CD4-positive, alpha-beta T cell treated with Interleukin-17A for 4 hours (primary cell): ENCODE measurements around the gene TOB1.

Source experiments
- DNase-seq: peaks from one replicate; pipeline ENCODE4 v3.0.0-alpha.2; 2020; ENCODE audit warnings: mixed read lengths

Gene TOB1

DNA sequence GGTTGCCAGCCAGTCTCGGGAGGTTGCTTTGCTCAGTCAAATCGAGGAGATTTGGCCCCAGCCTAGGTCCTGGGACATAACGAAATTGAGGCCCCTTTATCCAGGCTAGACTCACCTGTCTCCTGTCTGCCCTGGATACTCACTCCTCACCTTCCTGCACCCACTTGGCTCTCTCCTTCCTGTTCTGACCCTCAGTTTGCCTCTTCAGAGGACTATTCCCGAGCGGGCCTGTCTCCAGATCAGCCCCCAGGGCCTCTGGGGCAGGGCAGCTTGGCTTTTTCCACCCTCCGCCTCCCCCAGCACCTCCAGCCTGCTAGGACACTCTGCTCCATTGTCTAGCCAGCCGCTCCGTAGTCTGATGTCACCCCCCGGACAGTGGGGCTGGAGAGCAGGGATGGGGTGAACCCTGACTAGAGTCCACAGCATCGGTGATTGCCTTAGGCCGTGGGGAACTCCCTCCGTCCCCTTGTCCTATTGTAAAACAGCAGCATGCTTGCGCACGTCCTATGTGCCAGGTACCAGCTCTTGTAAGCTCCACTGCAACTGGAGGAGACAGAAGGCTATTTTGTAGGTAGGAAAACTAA lies 21.9 kb downstream of the TOB1 start:
- DNase-seq = no peak

DNA sequence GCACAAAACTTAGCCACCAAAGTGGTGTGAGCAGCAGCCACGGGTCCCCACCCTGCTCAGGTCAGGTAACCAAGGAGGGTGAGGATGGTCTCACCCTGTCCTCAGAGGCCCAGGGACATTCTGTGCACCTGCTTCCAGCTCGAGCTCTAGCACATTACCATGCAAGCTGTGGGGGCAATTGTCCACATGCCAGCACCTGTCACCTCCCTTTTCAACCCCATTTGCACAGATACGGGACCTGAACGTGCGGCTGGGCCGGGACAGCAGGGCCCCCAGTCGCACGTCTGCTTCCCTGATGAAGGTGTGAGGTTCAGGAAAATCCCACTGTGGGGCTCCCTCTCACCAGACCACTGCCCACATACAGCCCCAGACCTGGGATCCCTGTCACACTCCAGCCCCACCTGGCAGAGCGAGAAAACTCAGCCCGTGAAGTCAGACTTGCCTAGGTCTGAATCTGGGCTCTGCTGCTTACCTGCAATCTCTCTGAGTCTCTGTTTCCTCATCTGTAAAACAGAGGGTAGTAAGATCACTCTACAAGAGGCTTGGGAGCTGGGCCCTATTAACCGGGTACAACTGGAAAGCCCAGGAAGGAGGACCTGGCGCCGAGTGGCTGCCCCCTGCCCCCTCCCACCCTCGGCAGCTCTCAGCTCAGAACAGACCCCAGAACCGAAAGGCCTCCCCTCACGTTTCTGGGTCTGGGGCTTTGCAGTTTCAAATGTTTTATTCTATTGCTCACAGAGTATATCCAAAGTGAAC lies 22.8 kb downstream of the TOB1 start:
- no peak for DNase-seq

DNA sequence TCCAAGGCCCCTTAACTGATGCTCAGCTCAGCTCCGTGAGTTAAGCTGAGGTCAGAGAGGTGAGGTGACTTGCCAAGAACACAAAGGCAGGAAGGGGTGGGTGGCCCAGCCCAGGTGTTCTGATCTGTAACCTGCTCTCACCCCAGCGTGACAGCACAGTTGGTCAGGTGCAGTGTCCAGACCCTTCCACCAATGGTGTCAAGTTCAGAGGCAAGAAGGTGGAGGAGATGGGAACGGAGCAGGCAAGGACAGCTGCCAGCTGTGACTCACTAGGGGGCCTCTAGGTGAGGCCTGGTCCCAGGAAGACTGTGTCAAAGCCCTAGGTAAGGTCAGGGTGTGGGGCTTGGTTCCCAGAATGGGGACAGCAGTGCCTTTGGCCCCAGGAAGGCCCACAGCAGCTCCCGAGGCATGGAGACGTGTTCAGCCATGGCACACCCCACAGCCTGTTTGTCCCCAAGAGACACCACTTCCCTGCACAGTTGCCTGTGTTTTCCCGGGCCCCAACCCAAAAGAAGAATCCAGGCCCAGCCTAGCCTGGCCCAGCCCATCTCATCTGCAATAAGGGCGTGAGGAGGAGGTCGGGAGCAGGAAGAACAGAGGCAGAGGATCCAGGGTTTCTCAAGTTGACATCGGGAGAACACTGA lies 23.5 kb downstream of the TOB1 start:
- DNase-seq = no peak

DNA sequence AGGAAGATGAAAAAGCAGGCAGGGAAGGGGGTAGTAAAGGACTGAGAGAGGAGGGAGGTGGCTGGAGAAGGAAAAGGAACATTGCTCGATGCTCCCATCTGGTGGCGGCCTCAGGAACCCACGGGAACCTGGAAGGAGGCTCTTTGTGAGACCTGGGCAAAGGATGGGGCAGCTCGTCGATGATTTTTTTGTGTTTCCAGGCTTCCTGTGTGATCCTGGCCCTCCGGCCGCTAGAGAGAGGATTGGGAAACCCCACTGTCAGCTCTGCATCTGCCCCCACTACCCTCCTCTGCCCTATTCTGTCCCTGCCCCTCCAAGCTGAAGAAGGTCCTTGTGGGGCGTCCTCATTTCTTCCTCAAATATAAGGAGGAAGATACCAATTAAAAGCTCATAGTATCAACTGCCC lies 24.2 kb downstream of the TOB1 start:
- DNase-seq = peak; percentile 67

DNA sequence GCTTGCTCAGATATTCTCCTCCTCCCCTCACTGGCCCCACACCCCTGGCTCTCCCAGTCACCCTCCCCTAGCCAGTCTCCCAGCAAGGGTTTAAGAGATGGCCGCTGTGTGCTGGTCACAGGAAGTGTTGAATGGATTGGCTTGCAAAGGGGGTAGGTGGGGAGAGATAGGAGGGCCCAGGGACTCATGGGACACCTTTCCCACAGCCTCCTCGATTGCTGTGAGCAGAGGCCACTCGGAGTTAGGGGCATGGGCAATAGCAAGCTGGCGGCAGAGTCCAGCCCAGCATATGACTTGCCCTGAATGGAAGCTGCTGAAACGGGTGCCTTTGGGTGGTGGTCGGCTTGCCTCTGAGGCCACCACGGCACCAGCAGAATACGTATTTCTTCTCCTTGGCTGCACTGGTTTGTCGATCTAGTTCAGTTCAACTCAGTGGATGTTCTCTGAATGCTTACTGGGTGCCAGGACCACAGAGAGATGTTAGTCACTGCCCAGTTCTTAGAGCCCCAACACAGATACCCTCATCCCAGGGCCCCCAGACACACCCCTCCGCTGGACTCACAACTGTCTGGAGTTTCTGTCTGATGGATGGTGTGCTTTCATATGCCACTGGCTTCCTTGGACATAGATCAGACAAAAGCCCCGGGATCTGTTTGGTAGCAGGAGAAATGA lies 24.7 kb downstream of the TOB1 start:
- DNase-seq = no peak

DNA sequence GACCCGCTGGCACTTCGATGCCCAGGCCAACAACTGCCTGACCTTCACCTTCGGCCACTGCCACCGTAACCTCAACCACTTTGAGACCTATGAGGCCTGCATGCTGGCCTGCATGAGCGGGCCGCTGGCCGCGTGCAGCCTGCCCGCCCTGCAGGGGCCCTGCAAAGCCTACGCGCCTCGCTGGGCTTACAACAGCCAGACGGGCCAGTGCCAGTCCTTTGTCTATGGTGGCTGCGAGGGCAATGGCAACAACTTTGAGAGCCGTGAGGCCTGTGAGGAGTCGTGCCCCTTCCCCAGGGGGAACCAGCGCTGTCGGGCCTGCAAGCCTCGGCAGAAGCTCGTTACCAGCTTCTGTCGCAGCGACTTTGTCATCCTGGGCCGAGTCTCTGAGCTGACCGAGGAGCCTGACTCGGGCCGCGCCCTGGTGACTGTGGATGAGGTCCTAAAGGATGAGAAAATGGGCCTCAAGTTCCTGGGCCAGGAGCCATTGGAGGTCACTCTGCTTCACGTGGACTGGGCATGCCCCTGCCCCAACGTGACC lies 25.8 kb downstream of the TOB1 start:
- DNase-seq = no peak

DNA sequence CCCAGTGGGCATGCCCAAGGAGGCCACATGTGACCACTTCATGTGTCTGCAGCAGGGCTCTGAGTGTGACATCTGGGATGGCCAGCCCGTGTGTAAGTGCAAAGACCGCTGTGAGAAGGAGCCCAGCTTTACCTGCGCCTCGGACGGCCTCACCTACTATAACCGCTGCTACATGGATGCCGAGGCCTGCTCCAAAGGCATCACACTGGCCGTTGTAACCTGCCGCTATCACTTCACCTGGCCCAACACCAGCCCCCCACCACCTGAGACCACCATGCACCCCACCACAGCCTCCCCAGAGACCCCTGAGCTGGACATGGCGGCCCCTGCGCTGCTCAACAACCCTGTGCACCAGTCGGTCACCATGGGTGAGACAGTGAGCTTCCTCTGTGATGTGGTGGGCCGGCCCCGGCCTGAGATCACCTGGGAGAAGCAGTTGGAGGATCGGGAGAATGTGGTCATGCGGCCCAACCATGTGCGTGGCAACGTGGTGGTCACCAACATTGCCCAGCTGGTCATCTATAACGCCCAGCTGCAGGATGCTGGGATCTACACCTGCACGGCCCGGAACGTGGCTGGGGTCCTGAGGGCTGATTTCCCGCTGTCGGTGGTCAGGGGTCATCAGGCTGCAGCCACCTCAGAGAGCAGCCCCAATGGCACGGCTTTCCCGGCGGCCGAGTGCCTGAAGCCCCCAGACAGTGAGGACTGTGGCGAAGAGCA lies 26.4 kb downstream of the TOB1 start:
- no peak for DNase-seq

DNA sequence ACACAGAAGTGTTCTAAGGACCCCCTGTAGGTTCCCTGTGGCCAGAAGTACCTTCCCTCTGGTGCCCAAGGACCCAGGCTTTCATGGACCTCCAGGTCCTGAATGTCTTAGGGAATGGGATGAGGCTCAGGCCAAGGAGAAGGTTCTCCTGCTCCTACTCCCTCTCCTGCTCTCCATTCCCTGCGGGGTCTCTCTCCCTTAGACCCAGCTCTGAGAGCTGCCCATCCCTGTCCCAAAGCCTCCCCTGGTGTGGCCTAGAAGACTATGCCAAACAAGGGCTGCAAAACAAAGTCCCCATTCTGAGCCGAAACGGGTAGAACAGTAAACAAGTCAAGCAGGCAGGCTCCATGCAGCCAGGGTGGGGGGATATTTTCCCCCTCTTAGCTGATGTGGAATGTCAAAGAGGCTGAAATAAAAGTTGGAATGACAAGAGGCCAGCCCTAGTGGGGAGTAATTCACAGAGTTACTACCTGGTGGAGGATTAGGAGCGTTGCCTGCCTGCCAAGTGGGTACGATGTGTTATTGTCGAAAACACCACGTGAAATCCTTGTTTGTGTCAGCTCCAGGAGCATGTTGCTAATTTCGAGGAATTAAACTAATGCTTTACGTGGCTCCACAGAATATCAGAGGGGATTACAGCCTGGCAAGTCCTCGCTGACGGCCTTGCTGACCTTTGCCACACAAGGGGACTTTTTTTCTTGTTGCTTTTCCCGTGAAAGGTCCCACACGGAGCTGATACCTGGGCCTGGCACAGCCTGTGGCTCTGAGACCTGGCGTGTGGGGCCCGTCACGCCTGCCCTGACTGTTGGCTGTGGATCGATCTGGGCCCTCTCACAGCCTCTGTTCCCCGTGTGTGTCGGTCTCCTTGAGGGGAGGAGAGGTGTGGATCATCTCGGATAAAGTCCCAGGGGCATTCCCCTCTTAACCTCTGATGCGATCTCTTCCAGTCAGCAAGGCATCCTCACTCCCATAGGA lies 27.9 kb downstream of the TOB1 start:
- no peak for DNase-seq

DNA sequence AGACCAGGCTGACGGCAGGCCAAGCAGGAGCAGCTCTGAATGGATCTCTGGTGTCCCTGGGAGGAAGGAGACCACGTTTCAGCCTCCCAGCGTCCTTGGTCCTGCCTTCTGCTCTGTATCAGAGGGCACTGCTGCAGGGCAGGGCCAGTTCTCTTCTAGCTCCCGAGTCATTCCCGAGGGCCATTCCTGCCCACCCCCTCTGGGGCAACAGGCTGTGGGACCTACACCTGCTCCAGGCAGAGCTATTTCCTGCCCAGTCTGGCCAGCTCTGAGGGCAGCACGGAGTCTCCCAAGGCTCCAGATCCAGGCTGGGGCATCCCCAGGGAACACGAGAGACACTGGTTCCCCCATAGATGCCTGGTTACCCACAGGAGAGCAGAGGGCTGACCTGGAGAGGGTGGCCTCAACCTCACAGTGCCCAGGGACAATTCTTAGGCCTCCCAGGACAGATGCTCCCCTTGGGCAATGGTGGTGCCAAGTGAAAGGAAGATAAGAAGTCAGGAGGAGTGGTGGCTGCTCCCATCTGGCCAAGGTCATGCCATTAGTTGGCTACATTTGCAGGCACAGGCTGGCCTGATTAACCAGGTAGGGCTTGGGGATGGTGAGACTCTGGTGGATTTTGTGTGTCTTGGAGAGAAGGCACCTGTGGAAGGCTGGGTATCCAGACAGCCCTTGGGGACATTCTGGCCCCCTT lies 28.7 kb downstream of the TOB1 start:
- no peak for DNase-seq

DNA sequence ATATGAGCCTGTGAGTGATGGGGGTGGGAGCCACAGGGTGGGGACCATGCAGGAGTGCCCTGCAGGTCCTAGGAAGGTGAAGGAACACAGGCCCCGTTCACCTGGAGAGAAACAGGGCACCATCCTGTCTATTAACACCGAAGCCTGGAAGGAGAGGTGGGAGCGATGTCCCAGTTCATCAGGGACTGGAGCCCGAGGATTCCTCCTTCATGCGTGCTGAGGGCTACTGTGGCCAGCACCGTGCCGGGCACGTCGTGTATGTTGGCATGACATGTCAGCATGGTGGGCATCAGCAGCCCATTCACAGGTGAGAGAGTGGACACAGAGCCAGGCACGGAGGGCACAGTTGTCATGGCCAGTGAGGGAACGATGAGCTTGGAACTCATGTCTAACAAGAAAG lies 29.3 kb downstream of the TOB1 start:
- no peak for DNase-seq

DNA sequence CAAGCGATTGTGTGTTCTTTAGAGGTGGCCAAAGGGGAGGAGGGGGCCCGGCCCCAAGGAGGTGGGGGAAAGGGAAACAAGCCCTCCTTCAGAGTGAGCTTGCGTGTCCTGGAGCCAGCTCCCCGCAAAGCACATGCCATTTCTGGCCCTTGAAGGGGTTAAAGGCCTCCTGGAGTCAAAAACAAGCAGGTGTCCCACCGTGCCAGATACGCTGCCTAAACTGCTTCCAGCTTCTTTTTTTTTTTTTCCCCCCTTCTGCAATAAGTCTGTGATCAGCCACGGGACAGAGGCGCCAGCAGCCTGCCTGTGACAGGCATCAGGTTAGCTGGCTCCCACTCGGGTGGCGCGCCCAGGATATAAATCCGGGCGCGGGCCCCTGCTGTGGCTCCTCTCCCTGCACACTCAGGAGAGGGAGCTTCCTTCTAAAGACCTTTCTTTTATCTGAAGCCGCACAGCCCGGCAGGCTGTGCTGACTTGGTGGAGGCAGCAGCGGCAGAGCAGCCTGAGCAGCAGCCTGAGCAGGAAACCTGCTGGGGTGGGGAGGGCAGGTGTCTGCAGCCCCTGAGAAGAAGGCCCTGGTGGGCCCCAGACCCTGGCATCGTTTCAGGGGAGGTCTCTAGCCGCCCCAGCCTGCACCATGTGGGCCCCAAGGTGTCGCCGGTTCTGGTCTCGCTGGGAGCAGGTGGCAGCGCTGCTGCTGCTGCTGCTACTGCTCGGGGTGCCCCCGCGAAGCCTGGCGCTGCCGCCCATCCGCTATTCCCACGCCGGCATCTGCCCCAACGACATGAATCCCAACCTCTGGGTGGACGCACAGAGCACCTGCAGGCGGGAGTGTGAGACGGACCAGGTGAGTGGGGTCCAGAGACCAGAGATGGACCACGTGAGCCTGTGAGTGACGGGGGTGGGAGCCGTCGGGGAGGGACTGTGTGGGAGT lies 30.6 kb downstream of the TOB1 start, which contains the start of gene WFIKKN2:
Gene WFIKKN2 (plus strand): TSS at position 286 of the 934 bp plus-strand sequence. CDS start 352 bp downstream, at position 638.
- no peak for DNase-seq

DNA sequence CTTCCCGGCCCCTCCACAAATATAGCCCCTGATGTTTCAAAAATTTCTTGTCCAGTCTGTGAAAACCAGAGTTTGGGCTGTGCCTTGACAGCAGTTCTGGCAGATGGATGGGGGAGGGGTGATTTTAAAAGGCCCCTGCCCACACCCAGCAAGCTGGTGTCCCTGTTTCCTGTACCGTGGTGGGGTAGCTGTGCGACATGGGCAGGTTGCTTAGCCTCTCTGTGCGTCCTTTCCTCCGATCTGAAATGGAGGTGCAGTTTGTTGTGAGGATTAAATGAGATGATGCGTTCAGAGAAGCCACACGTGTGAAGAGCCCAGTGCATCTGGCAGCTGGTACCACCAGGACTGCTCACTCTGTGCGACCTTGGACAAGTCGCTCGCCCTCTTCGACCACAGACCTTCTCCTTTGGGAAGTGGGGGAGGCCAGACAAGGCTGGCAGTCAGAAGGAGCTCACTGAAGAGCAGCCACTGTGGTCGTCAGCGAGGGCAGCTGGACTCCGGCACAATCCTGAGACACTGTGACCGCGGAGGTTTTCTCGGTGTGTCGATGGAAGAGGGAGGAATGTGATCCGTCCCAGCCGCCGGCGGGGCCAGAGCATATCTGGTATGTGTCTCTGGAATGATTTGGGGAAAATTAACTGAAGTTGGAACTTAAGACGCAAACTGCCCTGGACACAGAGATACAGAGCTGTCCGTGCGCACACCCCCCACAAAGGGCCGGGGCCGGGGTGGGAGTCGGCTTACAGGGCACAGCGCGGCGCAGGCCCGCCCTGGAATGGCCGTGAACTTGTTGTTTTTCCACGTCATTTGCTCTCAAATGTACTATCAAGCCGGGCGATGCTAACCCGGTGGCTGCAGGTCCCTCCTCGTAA lies 31.5 kb downstream of the TOB1 start:
- DNase-seq = no peak

DNA sequence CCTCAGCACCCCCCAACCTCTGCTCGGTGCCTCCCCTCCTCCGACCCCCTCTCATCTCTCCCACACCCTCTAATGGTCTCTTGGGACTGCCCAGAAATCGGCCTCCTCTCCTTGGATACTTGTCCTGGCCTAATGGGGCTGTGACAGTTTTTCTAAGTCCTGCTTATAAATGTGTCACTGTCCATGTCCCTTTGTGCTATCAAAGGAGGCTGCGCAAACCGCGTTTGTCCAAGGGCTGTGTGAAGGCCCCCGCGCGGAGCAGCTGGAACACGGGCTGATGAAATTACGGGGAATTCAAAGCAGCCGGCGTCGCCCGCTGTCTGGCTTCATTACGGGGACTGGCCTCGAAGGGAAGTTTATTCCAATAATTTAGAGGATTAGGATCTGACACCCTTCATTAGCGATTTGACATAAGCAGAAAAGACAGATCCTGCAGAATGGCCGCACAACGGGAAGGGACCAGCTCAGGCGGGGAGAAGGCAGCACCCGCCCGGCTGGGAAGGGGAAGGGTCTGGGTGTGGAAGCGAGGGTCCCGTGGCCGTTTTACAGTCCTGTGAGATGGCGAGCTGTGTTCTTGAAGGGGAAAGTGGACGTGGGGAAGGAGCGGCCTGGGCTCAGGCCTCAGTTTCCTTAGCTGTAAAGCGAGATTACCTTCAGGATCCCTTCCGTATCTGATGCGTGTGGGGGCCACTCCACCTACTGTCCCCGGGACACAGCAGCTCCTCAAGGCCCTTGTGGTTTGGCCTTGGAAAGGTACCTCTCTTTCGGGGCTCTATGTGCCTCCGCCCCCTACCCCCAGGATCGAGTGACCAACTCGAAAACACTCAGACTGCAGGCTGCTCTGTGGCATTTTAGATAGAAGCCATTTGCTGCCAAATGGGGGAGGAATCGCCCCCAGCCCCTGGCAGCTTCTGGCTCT lies 32.4 kb downstream of the TOB1 start:
- DNase-seq = no peak

DNA sequence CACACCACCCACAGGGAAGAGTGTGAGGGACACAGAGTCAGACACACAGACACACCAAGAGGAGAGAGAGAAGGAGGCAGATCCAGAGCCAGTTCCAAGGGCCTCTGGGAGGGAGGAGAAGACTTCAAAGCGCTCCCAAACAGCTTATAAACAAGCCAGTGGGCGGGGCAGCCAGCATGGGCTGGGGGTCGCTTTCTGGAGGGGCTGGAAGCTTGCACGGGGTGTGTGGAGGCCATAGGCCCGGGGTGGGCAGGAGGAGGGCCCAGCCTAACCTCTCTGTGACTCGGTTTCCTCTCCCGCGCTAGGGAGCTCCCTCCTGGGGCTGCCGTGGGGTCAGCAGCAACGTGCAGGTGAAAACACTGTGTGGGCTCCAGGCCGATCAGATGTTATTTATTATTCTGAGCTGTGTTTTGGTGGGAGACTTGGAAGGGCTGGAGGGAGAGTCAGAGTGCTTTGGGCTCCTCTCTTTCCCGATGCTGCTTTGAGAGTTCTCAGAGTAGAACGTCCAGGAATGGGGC lies 33.2 kb downstream of the TOB1 start:
- no peak for DNase-seq

DNA sequence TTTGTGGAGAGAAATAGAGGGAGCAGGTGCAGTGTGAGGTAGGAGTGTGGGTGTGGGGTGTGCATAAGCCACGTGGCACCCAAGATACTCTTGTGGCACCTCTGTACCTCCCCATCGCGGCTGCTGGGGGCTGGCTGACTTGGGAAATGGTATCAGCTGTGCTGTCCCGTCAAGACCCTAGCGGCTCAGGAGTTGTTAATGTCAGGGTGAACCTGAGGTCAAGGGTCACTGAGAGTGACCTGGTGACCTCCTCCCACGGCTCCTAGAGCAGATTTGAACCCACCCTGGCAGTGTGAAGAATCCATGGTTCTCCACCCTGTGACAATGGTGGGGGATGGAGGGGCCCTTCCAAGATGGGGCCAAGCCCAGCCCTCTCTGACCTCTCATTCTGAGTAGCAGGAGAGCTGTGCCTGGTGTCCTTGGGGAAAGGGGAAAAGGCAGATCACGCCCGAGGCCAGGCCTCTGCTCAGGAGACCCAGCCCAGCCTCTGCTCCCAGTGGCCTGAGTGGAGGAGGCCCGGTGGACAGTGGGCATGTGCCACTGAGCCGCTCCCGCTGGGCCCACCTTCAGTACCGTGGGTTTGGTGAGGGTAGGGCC lies 33.8 kb downstream of the TOB1 start:
- no peak for DNase-seq

DNA sequence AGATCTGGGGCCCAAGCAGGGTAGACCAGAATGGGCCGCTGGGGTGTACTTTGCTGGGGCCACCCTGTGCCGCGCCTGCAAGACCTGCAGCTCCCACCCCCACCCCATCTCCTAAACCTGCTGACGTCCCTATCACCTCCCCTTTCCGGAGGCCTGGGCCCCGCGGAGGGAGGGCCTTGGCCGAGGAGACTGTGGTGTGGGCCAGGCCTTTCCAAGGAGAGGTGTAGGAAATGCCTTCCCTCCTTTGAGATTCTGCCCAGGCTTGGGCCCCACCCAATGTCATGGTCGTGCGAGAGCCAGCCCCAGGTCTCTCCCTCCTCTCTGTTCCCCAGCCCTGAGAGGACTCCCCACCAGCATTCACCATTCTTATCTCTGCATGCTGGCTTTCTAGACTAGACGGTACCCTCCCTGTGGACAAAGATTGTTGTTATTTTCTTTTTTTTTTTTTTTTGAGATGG lies 34.7 kb downstream of the TOB1 start:
- no peak for DNase-seq

DNA sequence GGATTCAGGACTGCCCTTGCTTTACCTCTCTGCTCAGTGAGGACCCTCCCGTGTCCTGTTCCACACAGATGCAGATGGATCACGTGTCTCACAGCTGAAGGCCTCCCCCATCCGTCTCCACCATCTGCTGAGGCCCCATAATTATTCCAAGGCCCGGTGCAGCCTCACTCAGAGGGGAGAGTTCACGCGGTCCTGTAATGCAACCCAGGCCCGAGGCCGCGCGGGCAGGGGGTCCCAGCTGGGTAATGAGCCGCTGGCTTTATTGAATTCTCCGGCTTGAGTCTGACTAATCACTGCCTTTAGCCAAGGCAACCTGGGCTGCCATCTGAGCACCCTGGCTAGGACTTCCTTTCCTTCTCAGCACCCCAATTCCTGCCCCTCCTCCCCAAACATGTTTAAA lies 35.2 kb downstream of the TOB1 start:
- DNase-seq = no peak
